Thoracic aorta (tissue), 2 donors: ENCODE measurements around the gene TTBK2. TPM values are rescaled to one million over a fixed set of nuclear protein-coding genes. Genes with fewer than 3 reads are reported as not detected.

Experiments
- ATAC-seq: fragments of 150-250 bp; one replicate; pipeline ENCODE4 v1.8.0; 2017; ENCODE audit warnings: low read depth; ENCODE audit not compliant: insufficient number of reproducible peaks, low FRiP score
- DNase-seq: peaks from one replicate; pipeline ENCODE4 v3.0.0-alpha.2; 2020; ENCODE audit warnings: low spot score
- H3K27ac ChIP-seq, 2 donors: fragments of 200-600 bp; sonication (generic); 1 replicate in 1 of 2; 2 replicates in 1 of 2; pipeline ENCODE4 v1.5.1; 2016; ENCODE audit warnings: mild to moderate bottlenecking in 2 of 2, moderate library complexity in 2 of 2
- H3K27me3 ChIP-seq: fragments of 200-600 bp; sonication (generic); replicated peaks from 2 replicates; pipeline ENCODE4 v1.6.0; 2016; ENCODE audit warnings: mild to moderate bottlenecking; ENCODE audit not compliant: insufficient read depth
- H3K36me3 ChIP-seq: fragments of 200-600 bp; sonication (generic); one replicate; pipeline ENCODE4 v1.5.1; 2016
- H3K4me1 ChIP-seq, 2 donors: fragments of 200-600 bp; sonication (generic); 1 replicate in 1 of 2; 2 replicates in 1 of 2; pipeline versions ENCODE4 v1.5.1 to v1.6.0; 2016; ENCODE audit warnings: low read depth in 2 of 2, mild to moderate bottlenecking in 1 of 2; ENCODE audit not compliant: control insufficient read depth in 1 of 2
- H3K4me3 ChIP-seq: fragments of 200-600 bp; sonication (generic); 2 replicates; pipeline ENCODE4 v1.5.1; 2016; ENCODE audit warnings: mild to moderate bottlenecking
- H3K9me3 ChIP-seq: fragments of 200-600 bp; sonication (generic); 2 replicates; pipeline ENCODE4 v1.5.1; 2016
- total RNA-seq, 2 donors: library from RNA; depleted of rRNA; stranded (reverse); fragments of >200 nt; gene quantifications; one replicate each; pipeline versions ENCODE4 v1.1.0 to v1.2.3, GENCODE V29; 2016
- TF ChIP-seq, protein P1 (sequence below): fragments of 200-600 bp; sonication (generic); IDR thresholded peaks from one replicate; pipeline ENCODE4 v1.5.1; 2019; ENCODE audit warnings: antibody characterized with exemption

Gene TTBK2
- total RNA-seq, 2 donors from 2014 or later: 22.3 to 52.4 TPM

- TF ChIP-seq, protein P1, sequence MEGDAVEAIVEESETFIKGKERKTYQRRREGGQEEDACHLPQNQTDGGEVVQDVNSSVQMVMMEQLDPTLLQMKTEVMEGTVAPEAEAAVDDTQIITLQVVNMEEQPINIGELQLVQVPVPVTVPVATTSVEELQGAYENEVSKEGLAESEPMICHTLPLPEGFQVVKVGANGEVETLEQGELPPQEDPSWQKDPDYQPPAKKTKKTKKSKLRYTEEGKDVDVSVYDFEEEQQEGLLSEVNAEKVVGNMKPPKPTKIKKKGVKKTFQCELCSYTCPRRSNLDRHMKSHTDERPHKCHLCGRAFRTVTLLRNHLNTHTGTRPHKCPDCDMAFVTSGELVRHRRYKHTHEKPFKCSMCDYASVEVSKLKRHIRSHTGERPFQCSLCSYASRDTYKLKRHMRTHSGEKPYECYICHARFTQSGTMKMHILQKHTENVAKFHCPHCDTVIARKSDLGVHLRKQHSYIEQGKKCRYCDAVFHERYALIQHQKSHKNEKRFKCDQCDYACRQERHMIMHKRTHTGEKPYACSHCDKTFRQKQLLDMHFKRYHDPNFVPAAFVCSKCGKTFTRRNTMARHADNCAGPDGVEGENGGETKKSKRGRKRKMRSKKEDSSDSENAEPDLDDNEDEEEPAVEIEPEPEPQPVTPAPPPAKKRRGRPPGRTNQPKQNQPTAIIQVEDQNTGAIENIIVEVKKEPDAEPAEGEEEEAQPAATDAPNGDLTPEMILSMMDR: no peak
- H3K36me3 ChIP-seq: peaks cover 73% of the 10 kb centered on the region
Measured at GRCh38 chr15:42730536-42730935, 190.0 kb downstream of the TTBK2 start.

DNA sequence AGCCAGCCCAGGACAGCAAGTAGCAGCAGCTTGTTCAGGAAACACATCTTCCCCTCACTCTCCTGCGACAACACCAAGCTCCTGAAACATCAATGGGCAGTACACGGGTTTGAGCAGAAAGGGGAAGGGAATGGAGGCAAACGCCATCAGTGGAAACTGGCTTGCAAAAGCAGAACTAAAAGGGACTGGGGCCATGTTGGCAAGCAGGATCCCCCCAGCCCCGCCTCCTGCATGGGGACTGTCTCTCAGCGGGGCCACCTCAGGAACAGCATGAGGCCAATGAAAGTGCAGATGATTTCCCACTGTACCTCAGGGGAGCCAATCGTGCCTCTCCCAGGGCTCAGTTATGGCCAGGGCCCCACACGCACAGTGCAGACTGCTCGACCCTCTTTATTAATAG lies 190.4 kb downstream of the TTBK2 start:
- H3K27me3 ChIP-seq: no peaks in the 10 kb centered on the region
- peaks cover 0 to 11% of the 10 kb centered on the region in 2 donors for H3K4me1 ChIP-seq
- TF ChIP-seq, protein P1: no peak
- H3K4me3 ChIP-seq: no peak overlapping the region
- no peak overlapping the region for H3K27ac ChIP-seq
- no peaks in the 10 kb centered on the region for H3K9me3 ChIP-seq
- ATAC-seq (no peak), DNase-seq (no peak)
- H3K36me3 ChIP-seq: peaks cover 75% of the 10 kb centered on the region

More at GRCh38 chr15:42730536-42730935, 190.0 kb downstream of the TTBK2 start:
- Histone ChIP-seq H3K27me3 (no peaks in the 10 kb centered on the region), H3K4me3 (no peak overlapping the region), H3K9me3 (no peaks in the 10 kb centered on the region), H3K27ac (no peak overlapping the region), H3K4me1 (peaks cover 0 to 15% of the 10 kb centered on the region in 2 donors)
- no peak for ATAC-seq
- no peak for DNase-seq

- TF ChIP-seq, protein P1: no peak
Measured at GRCh38 chr15:42729409-42729808, 191.2 kb downstream of the TTBK2 start.

GRCh38 chr15:42728972-42729371 lies 191.6 kb downstream of the TTBK2 start:
- TF ChIP-seq, protein P1: no peak
- no peaks in the 10 kb centered on the region for H3K9me3 ChIP-seq
- DNase-seq (no peak), ATAC-seq (no peak)
- no peak overlapping the region for H3K4me3 ChIP-seq
- peak overlapping the region in 1 of 2 donors; percentile 12 for H3K27ac ChIP-seq
- no peaks in the 10 kb centered on the region for H3K4me1 ChIP-seq
- H3K36me3 ChIP-seq: peaks cover 81% of the 10 kb centered on the region
- no peaks in the 10 kb centered on the region for H3K27me3 ChIP-seq

More at GRCh38 chr15:42729409-42729808, 191.2 kb downstream of the TTBK2 start:
- ATAC-seq (no peak), DNase-seq (no peak)
- H3K36me3 ChIP-seq: peaks cover 81% of the 10 kb centered on the region
- H3K4me3 ChIP-seq: no peak overlapping the region
- no peak overlapping the region for H3K27ac ChIP-seq
- H3K9me3 ChIP-seq: no peaks in the 10 kb centered on the region
- peaks cover 0 to 4% of the 10 kb centered on the region in 2 donors for H3K4me1 ChIP-seq
- H3K27me3 ChIP-seq: no peaks in the 10 kb centered on the region

DNA sequence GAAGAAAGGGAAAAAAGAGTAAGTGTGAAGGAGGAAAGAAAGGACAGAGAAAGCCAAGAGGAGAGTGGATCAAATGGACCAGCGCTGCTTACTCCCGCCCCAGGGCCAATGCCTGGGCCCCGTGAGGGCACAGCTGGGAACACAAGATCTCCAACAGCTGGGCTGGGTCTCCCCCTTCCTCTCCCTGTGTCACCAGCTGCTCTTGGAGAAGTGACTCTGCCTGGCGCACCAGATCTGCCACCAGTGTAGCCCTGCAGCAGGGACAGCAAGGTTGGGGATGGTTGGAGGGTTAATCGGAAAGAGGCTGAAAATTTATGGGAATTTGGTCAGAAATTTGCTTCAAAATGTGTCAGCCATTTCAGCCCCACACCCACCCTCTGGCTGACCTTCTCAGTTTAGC lies 192.0 kb downstream of the TTBK2 start:
- Histone ChIP-seq H3K4me1 (no peaks in the 10 kb centered on the region), H3K27me3 (no peaks in the 10 kb centered on the region), H3K36me3 (peaks cover 77% of the 10 kb centered on the region), H3K4me3 (no peak overlapping the region), H3K9me3 (no peaks in the 10 kb centered on the region), H3K27ac (peak overlapping the region in 1 of 2 donors; percentile 12)
- ATAC-seq (no peak), DNase-seq (no peak)
- TF ChIP-seq, protein P1: no peak
